NCI-H2029 (cell line): ENCODE measurements around the gene XAB2.

Experiments used
- DNase-seq: peaks from one replicate; lab custom pipeline; 2025; lab: John Stamatoyannopoulos, UW

The XAB2 gene

GRCh38 chr19:7611541-7612279 lies 17.6 kb downstream of the XAB2 start:
- no peak for DNase-seq

GRCh38 chr19:7610491-7611240 lies 18.7 kb downstream of the XAB2 start:
- DNase-seq = no peak

GRCh38 chr19:7607874-7608560 lies 21.3 kb downstream of the XAB2 start:
- DNase-seq = no peak

DNA sequence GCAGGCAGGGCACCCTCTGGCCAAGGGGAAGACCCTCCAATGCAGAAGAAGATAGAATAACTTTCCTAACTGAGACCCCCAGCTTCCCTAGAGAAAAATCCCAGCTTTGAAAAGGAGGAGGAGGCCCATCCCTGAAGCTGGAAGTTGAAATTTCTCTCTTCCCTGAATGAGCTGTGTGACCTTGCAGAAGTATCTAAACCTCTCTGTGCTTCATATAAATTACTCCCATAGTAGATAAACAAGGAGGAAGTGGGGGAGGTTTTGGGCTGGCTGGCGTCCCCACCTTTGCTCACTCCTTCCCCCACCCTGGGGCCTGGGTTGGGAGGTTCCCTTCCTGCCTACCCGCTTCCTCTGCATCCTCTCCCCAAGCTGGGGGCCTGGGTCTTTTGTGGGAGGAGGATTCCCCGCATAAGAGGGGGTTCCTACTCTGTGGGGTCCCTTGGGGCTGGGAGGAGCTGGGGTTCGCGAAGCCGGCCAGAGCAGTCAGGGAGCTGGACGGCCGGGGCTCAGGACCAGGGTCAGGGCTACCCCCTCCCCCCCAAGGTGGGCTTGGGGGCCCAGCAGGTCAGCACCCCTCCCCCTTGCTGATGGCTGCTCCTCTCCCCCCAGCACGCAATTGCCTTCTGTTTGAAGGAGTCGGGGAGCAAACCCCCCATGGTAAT lies 22.0 kb downstream of the XAB2 start:
- no peak for DNase-seq

DNA sequence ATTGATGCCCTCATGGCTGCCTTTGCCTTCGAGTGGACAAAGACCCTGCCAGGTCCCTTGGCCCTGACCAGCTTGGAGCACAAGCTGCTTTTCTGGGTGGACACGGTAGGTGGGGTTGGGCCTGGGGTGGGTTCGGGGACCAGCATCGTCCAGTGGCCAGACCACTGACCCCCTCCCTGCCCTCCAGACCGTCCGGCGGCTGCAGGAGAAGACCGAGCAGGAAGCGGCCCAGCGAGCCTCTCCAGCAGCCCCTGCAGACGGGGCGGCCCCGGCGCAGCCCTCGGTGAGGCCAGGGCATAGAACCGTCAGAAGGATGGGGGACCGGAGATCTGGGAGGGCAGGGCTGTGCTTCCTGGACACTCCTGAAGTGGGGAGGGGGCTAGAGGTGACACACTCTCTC lies 23.1 kb downstream of the XAB2 start:
- no peak for DNase-seq

DNA sequence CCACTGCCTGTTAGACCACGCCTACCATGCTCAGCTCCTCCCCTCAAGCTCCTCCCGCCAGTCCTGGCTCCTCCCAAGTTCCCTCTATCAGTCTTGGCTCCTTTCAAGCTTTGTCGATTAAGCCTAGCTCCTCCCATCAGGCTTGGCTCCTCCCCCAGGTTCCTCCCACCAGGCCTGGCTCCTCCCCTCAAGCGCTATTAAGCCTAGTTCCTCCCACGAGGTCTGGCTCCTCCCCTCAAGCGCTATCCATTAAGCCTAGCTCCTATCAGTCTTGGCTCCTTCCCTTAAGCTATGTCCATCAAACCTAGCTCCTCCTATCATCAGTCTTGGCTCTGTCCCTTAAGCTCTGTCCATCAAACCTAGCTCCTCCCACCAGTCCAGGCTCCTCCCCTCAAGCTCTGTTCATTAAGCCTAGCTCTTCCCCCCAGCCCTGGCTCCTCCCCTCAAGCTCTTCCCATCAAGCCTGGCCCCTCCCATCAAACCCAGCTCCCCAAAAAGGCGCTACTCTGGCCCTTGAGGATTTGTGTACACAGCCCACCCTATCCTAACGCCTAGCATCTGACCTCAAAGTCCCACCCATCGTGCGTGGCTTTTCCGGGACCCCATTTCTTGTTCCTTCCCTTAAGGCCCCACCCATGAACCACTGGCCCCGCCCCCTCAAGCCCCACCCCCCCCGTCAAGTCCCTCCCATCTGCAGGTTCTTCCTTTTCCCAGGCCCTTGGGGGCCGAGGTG lies 23.7 kb downstream of the XAB2 start:
- peak; percentile 23 for DNase-seq

- no peak for DNase-seq
Measured at GRCh38 chr19:7603919-7604318, 25.4 kb downstream of the XAB2 start.

DNA sequence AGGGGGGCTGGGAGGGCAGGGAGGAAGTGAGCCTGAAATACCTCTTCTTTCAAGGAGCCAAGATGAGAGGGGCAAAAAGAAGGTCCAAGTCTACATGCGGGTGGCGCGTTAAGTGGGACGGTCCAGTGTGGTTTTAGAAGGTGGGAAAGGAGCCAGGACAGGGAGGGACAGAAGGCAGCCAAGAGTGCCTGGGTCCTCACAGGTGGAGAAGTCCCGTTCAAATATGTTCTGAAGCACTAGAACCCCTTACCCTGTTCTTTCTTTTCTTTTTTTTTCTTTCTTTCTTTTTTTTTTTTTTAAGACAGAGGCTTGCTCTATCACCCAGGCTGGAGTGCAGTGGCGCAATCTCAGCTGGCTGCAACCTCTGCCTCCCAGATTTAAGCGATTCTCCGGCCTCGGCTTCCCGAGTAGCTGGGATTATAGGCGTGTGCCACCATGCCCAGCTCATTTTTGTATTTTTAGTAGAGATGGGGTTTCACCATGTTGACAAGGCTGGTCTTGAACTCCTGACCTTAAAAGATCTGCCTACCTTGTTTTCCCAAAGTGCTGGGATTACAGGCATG lies 26.3 kb downstream of the XAB2 start:
- no peak for DNase-seq

GRCh38 chr19:7602240-7602934 lies 27.0 kb downstream of the XAB2 start:
- no peak for DNase-seq

- DNase-seq = no peak
Measured at GRCh38 chr19:7600721-7601120, 28.6 kb downstream of the XAB2 start.

DNA sequence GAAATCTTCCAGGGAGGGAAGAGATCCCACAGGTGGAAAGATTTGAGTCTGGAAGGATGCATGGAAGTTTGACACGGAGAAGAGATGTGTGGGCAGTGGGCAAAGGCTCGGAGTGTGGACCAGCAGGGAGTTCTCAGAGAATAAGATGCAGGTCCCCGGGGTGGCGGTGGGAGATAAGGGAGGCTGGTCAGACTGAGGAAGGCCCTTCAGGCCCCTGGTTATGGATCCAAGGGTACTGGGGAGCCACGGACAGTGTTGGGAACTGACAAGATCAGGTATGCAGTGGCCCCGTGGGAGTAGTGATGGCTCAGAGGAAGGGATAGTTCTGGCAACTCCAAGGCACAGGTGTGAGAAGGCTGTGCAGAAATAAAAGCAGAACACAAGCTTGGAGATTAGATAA lies 31.2 kb downstream of the XAB2 start:
- no peak for DNase-seq

DNA sequence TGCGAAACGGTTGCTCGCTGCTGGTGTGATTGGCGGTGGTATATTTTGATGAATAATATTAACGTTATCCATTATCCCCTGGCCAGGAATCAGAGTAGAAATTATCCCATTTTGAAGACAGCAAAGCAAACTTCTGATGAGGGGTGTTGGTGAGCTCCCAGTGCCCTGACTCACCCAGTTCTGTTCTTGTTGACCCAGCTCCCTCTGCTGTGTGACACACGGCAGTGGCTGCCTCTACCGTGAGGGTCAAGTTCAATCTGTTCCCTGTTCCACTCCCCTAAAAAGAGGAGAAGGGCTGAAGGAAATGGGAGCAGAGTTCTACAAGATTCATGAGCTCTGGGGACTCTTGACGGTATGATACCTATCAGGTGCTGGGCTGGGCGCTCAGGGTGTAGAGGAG lies 31.7 kb downstream of the XAB2 start:
- no peak for DNase-seq

DNA sequence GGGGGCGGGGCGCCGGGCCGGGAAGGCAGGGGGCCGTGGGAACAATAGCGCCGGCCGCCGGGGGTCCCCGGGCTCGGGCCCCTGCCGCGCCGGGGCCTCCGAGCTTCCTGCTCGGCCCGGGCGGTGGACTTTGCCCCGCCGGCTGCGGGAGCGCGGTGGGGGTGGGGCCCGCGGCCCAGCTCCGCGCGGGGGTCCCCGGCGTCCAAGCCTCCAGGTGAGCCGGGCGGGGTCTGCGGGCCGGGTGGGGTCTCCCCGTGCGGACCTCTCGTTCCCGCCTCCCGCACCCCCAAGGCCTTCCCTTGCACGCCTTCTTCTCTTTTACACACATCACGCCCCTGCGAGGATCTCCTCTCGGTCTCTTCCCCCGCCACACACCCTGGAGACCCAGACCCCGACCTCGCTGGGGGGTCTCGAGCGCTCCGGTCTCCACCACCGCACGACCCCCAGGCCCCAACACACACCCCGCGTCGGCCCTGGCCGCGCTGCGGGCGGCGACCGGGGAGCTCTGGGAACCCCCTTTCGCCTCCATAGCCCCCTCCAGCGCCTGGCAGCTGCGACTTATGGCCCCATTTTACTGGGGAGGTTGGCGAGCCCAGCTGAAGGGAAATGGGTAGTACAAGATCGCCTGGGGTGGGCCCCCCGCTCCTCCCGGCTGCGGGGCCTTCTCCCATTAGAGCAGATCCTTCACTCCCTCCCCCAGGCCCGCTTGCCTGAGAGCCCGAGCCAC lies 33.0 kb downstream of the XAB2 start:
- DNase-seq = no peak

DNA sequence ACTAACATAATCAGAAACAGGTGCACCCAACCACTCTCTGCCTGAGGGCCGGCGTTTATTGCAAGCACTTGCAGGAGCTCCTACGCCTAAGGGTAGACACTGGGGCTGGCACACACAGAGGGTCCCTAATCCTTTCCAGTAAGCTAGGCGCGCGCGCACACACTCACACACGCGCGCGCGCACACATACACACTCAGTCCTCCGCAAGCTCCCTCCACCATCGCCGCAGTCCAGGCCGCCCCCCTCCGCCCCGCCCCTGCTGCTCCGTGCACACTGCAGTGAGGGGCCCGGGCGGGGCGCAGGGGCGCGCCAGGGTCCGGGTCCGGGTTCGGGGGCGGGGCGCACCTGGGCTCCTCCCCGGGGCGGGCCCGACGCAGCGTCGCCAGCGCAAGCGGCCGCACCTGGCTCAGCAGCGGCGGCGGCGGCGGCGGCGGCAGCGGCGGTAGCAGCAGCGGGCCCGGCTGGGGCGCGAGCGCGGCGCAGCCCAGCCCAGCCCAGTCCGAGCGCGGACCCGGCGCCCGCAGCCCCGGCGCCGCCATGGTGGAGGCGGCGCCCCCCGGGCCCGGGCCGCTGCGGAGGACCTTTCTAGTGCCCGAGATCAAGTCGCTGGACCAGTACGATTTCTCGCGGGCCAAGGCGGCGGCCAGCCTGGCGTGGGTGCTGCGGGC lies 33.7 kb downstream of the XAB2 start, which contains the start of gene CAMSAP3:
TSS of gene CAMSAP3 (plus strand) at position 398 of the 668 bp plus-strand sequence. CDS start at position 538, 140 bp downstream.
- DNase-seq = peak; percentile 61

DNA sequence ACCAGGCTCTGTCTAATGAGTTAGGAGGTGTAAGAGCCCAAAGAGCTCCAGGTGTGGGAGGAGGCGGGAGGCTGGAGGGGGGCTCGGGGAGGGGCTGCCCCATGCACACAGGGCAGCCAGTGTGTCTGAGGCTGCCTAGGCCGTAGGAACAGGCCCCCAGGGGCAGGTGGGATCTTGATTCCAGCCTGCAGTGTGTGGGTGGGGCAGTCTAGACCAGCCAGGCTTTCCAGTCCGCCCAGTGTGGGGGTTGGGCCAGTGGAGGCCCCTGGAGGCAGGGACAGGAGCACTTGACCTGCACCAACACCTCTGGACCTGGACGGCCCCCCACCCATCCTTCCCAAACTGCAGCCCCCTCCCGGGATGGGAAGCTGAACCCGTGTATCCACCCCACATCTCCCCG lies 39.1 kb downstream of the XAB2 start:
- DNase-seq = no peak

DNA sequence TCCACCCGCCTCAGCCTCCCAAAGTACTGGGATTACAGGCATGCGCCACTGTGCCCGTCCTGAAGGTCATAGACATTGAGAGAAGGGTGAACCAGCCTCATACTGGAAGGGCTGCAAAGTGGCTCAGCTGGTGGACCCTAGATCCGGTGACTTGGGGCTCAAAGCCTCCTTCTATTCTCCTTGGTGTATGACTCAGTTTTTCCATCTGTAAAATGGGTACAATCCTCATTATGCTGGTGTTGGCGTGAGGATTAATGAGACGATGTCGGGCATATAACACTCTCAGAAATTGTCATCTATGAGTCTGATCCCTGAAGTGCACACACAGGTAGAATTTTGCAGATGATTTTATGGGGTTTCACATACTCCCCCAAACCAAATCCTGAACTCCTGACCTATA lies 39.5 kb downstream of the XAB2 start:
- no peak for DNase-seq

DNA sequence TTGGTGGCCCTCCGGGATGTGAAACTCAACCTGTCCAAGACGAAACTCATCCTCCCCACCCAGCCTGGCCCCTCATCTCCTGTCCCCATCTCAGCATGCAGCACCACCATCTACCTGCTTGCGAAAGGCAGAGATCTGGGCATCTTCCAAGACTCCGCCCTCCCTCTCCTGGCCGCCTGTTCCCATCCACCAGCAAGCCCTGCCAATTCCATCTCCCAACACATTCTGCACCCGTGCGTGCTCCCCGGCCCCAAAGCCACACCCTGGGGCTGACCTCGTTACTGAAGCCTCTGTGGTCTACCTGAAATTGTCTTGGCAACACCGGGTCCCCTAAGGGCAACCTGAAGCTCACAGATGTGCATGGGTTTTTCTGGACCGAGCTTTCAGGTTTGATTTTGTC lies 46.9 kb downstream of the XAB2 start:
- no peak for DNase-seq

- no peak for DNase-seq
Measured at GRCh38 chr19:7579182-7579581, 50.2 kb downstream of the XAB2 start.

DNA sequence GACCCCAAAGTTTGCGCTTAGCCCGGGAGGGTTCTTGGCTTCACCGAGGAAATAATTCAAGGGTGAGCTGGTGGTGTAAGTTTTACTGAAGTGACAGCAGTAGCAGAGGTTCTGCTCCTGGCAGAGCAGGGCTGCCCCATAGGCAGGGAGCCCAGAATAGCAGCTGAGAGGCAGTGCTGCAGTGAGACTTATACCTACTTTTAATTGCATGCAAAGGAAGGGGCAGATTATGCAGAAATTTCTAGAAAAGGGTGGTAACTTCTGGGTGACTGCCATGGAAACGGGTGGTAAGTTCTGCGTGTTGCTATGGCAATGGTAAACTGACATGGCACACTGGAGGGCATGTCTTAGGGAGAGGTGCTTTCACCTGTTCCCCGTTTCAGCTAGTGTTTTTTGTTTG lies 51.2 kb downstream of the XAB2 start:
- no peak for DNase-seq
